PC-3 (cell line): ENCODE results near the gene CYP27A1.

ENCODE experiments used
- EZH2 ChIP-seq: fragments of 300-600 bp; sonication (generic); IDR thresholded peaks from one replicate; pipeline ENCODE4 v1.6.1; 2017; ENCODE audit warnings: antibody characterized with exemption, mild to moderate bottlenecking, low read length; ENCODE audit not compliant: unreplicated experiment
- TF ChIP-seq, protein P1 (sequence below): fragments of 300-600 bp; sonication (generic); conservative IDR thresholded peaks from 2 replicates; pipeline ENCODE4 v1.5.1; 2017; ENCODE audit warnings: antibody characterized with exemption, low read depth, mild to moderate bottlenecking, low read length

DNA sequence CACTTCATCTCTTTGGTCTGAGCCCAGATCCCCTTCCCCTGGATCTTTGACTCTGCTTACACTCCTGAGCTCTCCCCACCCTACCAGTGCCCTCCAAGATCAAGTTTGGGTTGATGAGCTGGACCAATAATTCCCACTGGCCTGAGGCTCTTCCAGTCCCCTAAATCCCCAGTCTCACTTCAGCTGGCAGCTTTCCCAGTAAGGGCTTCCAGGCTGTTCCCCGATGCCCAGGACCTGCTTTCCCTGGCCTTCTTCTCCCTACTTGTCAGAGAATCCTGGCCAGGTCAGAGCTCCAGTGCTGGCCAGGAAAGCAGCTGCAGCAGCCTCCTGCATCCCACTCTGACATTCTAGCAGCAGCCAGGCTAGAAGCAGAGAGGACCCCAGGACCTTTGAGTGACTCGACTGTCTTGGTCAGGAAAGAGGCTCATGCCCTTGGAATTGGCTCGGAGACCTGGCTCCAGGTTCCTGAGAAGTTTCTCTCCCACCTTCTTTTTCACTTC is 81.1 kb downstream of the CYP27A1 start:
- TF ChIP-seq, protein P1, sequence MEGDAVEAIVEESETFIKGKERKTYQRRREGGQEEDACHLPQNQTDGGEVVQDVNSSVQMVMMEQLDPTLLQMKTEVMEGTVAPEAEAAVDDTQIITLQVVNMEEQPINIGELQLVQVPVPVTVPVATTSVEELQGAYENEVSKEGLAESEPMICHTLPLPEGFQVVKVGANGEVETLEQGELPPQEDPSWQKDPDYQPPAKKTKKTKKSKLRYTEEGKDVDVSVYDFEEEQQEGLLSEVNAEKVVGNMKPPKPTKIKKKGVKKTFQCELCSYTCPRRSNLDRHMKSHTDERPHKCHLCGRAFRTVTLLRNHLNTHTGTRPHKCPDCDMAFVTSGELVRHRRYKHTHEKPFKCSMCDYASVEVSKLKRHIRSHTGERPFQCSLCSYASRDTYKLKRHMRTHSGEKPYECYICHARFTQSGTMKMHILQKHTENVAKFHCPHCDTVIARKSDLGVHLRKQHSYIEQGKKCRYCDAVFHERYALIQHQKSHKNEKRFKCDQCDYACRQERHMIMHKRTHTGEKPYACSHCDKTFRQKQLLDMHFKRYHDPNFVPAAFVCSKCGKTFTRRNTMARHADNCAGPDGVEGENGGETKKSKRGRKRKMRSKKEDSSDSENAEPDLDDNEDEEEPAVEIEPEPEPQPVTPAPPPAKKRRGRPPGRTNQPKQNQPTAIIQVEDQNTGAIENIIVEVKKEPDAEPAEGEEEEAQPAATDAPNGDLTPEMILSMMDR: no peak
- TF ChIP-seq EZH2: no peak
